Gastrocnemius medialis (tissue), 4 donors: ENCODE data around the gene GULP1. TPM values are rescaled to one million over a fixed set of nuclear protein-coding genes. Genes with fewer than 3 reads are reported as not detected.

Experiments
- ATAC-seq, 2 donors: fragments of 150-250 bp; one replicate each; pipeline ENCODE4 v1.9.1; 2016
- DNase-seq, 2 donors: peaks; one replicate each; pipeline ENCODE4 v3.0.0-alpha.2; 2019
- H3K27ac ChIP-seq, 4 donors: fragments of 200-600 bp; sonication (generic); 1 replicate in 1 of 4; 2 replicates in 3 of 4; pipeline ENCODE4 v1.5.1; 2016 to 2018; ENCODE audit warnings: mild to moderate bottlenecking in 2 of 4, moderate library complexity in 1 of 4
- H3K27me3 ChIP-seq, 3 donors: fragments of 200-600 bp; sonication (generic) in 2 of 3; 1 replicate in 1 of 3; 2 replicates in 2 of 3; pipeline versions ENCODE4 v1.5.1 to v1.6.0; 2016 to 2019; ENCODE audit warnings: mild to moderate bottlenecking in 1 of 3, moderate library complexity in 1 of 3
- H3K36me3 ChIP-seq, 2 donors: fragments of 200-600 bp; sonication (generic) in 1 of 2; one replicate each; pipeline ENCODE4 v1.5.1; 2017 to 2018
- H3K4me1 ChIP-seq, 2 donors: fragments of 200-600 bp; sonication (generic) in 1 of 2; one replicate each; pipeline ENCODE4 v1.5.1; 2016 to 2017; ENCODE audit warnings: mild to moderate bottlenecking in 2 of 2
- H3K4me3 ChIP-seq, 4 donors: fragments of 200-600 bp; sonication (generic) in 3 of 4; 1 replicate in 1 of 4; 2 replicates in 3 of 4; pipeline ENCODE4 v1.5.1; 2016 to 2019; ENCODE audit warnings: mild to moderate bottlenecking in 2 of 4
- H3K9me3 ChIP-seq, 3 donors: fragments of 200-600 bp; sonication (generic) in 2 of 3; 1 replicate in 1 of 3; 2 replicates in 2 of 3; pipeline ENCODE4 v1.5.1; 2016 to 2019
- POLR2A ChIP-seq, 2 donors: fragments of 450-650 bp; IDR thresholded peaks; one replicate each; pipeline ENCODE4 v1.6.1; 2017; ENCODE audit warnings: antibody characterized with exemption in 2 of 2, mild to moderate bottlenecking in 2 of 2, moderate library complexity in 2 of 2
- in situ Hi-C, 4 donors: fragments of 200-750 bp; cut with MboI; loops; one replicate each; pipeline versions ENCODE4 v1.15.0 to v1.8.0; 2017; ENCODE audit warnings: low sequenced_read_pairs in 4 of 4
- intact Hi-C: fragments of 100-400 bp; cut with DNase I; formaldehyde crosslinking; loops from one replicate; pipeline ENCODE4 v1.15.1; 2023; ENCODE audit warnings: low total_unique reads
- total RNA-seq, 4 donors: library from RNA; depleted of rRNA; stranded (reverse); fragments of >200 nt; gene quantifications; one replicate each; pipeline versions ENCODE4 v1.1.0 to v1.2.3, GENCODE V29; 2016
- TF ChIP-seq, protein P1 (sequence below), 5 experiments: fragments of 450-650 bp in 3 of 5; fragments of 200-600 bp in 2 of 5; sonication (generic) in 2 of 5; IDR thresholded peaks in 4 of 5; conservative IDR thresholded peaks in 1 of 5; 1 replicate in 4 of 5; 2 replicates in 1 of 5; pipeline ENCODE4 v1.5.1; 2016 to 2019; ENCODE audit warnings: antibody characterized with exemption in 5 of 5, mild to moderate bottlenecking in 3 of 5, moderate library complexity in 3 of 5

Gene GULP1
- total RNA-seq, 4 donors from 2014 or later = 7.3 to 16.4 (median 12.1) TPM

DNA sequence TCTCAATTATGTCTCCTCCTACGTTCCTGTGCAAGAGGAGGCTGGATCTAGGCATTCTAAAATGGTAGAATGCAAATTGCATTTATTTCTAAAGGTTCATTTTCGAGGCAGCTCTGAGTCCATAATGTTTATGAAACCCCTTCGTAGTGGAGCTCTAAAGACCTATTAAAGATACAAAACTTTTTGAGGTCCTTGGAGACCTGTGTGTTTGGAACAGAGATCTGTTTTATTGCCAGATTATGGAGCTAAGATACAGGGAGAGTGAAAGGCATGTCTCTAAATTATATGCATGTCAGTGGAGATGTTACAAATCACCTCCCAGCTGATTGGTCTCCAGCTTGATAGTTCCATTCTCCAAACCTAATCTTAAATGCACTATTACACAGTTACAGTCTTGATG is 335.8 kb downstream of the GULP1 start:
- Histone ChIP-seq H3K36me3 (no peaks in the 10 kb centered on the region), H3K4me3 (no peak overlapping the region), H3K4me1 (no peaks in the 10 kb centered on the region), H3K9me3 (no peaks in the 10 kb centered on the region), H3K27me3 (no peaks in the 10 kb centered on the region), H3K27ac (no peak overlapping the region)
- TF ChIP-seq POLR2A (IDR thresholded peaks at IDR 0.05) = no peak
- TF ChIP-seq, protein P1, sequence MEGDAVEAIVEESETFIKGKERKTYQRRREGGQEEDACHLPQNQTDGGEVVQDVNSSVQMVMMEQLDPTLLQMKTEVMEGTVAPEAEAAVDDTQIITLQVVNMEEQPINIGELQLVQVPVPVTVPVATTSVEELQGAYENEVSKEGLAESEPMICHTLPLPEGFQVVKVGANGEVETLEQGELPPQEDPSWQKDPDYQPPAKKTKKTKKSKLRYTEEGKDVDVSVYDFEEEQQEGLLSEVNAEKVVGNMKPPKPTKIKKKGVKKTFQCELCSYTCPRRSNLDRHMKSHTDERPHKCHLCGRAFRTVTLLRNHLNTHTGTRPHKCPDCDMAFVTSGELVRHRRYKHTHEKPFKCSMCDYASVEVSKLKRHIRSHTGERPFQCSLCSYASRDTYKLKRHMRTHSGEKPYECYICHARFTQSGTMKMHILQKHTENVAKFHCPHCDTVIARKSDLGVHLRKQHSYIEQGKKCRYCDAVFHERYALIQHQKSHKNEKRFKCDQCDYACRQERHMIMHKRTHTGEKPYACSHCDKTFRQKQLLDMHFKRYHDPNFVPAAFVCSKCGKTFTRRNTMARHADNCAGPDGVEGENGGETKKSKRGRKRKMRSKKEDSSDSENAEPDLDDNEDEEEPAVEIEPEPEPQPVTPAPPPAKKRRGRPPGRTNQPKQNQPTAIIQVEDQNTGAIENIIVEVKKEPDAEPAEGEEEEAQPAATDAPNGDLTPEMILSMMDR (IDR thresholded peaks at IDR 0.05 in 4 of 5, conservative IDR thresholded peaks at IDR 0.05 in 1 of 5) = no peak
- intact Hi-C loops = no loop called here
- ATAC-seq (no peak), DNase-seq (no peak)
- in situ Hi-C loops = no loop called here

DNA sequence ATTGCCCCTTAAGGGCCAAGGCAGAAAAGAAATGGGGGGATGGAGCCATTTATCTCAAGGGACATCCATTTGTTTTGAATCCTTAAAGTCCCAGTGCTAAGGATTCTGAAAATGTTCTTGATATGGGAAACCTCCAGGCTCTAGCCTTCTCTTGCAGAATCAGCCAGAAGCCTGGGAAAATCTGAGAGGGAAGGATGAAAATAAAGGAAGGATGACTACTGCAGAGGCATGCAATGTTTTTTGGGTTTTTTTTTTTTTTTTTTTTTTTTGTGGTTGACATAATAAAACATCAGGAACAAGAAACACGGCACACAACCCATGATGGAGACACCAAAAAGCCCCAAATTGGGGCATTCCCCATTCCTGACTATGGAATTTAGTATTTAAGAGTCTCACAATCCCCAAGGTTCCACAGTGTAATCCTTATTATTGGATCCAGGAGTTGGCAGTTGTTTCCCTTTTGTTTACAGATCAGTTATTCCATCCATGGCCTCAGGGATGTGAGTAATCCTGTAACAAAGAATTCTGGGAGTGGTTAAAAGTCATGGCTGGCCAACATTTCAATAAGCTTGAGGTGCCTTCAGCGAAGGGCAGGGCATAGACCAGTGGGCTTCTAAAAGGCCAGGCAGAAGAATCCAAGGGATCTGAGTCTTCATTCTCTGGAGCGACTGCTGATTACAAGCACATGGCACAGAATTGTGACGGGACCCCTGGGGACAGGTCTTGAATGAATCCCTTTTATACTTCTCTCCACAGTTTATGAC is 337.5 kb downstream of the GULP1 start:
- Histone ChIP-seq H3K36me3 (no peaks in the 10 kb centered on the region), H3K4me1 (no peaks in the 10 kb centered on the region), H3K4me3 (no peak overlapping the region), H3K9me3 (no peaks in the 10 kb centered on the region), H3K27me3 (no peaks in the 10 kb centered on the region), H3K27ac (peak overlapping the region in 1 of 4 donors; percentile 0)
- no peak for ATAC-seq
- no peak for DNase-seq
- TF ChIP-seq, protein P1 (IDR thresholded peaks at IDR 0.05 in 4 of 5, conservative IDR thresholded peaks at IDR 0.05 in 1 of 5) = no peak
- no peak for TF ChIP-seq POLR2A (IDR thresholded peaks at IDR 0.05)
- in situ Hi-C loops = no loop called here
- intact Hi-C loops = no loop called here

DNA sequence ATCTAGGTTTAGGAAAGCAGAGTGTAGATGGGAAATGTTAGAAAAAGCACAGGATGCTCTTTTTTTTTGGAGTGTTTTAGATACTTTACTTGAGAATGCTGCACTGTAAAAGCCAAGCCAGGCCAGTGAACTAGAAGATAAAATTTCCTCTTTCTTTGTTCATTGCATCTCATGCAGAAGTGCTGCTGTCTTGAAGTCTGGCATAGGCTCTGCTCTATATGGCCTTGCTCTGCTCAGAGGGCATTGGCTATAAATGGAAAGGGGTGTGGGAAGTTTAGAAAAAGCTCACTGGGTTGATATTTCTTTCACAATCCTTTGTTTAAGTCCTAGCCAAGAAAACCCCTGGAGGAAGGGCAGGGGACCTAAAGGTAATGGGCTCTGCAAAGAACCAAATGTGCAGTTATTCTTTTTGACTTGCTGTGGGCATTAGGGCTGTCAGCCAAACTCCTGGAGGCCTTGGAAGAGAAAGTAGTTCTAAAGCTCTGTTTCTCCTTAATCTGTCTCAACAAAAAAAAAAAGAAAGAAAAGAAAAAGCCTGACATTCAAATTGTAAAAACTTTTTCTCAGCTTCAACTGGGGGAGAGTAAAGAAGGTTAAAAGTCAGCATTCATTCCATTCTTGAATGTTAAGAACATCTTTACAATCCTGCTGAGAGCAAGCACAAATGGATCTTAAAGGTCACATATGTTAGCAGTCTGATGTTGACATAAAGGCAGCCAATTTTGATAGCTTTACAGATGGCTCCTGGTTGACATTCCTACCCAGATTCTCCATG is 338.3 kb downstream of the GULP1 start:
- Histone ChIP-seq H3K4me3 (no peak overlapping the region), H3K27ac (peak overlapping the region in 1 of 4 donors; percentile 0), H3K9me3 (no peaks in the 10 kb centered on the region), H3K27me3 (no peaks in the 10 kb centered on the region), H3K36me3 (no peaks in the 10 kb centered on the region), H3K4me1 (no peaks in the 10 kb centered on the region)
- intact Hi-C loops = no loop called here
- DNase-seq (no peak), ATAC-seq (no peak)
- in situ Hi-C loops = no loop called here
- no peak for TF ChIP-seq POLR2A (IDR thresholded peaks at IDR 0.05)
- TF ChIP-seq, protein P1 (IDR thresholded peaks at IDR 0.05 in 4 of 5, conservative IDR thresholded peaks at IDR 0.05 in 1 of 5) = no peak

DNA sequence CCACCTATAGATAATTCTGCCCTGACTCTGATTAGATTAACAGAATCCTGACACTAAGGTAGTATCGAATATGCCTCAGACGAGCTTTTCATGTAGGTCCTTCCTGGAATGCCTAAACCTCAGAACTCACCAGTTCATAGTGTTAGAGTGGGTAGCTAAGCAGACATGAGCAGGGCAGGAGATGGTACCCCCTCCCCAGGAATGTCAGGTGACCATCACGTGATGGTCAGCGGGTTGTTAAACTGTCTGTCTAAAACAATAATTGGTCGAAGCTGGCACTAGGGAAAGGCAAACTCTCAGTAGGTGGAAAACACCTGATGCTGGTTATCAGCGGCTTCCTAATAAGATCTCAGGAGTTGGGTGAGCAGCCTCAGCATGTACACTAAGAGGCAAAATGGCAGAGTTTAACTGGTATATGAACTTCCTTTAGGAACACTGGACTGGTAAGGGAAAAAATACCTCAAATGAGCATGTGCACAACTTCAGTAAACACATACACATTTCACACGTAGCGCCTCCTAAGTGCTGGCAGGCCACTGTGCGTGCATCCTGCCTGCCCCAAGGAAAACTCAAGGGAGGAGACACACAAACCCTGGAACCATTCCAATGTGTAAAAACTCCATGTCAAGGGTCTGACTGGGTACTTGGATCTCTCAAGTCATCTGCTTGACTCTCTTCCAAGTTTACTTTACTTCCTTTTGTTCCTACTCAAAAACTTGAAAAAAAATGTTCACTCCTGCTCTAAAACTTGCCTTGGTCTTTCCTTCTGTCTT is 339.5 kb downstream of the GULP1 start:
- no peak for TF ChIP-seq POLR2A (IDR thresholded peaks at IDR 0.05)
- TF ChIP-seq, protein P1 (IDR thresholded peaks at IDR 0.05 in 4 of 5, conservative IDR thresholded peaks at IDR 0.05 in 1 of 5) = no peak
- in situ Hi-C loops = no loop called here
- Histone ChIP-seq H3K4me1 (no peaks in the 10 kb centered on the region), H3K9me3 (no peaks in the 10 kb centered on the region), H3K27me3 (no peaks in the 10 kb centered on the region), H3K27ac (no peak overlapping the region), H3K4me3 (no peak overlapping the region), H3K36me3 (no peaks in the 10 kb centered on the region)
- ATAC-seq (no peak), DNase-seq (no peak)
- intact Hi-C loops = no loop called here
